Stimulated activated CD4-positive, alpha-beta T cell treated with anti-CD3 and anti-CD28 coated beads, Interleukin-12 subunit alpha, Interleukin-12 subunit beta, amount 100 ng/mL, for 4 hours (primary cell): ENCODE measurements around the gene HCST.
"Not testable (repeated sequence)": the region's sequence is repeated elsewhere in the genome, so short reads cannot be mapped to it uniquely, and the experiment has no call there.

Source experiments
- DNase-seq: peaks from one replicate; pipeline ENCODE4 v3.0.0-alpha.2; 2020

HCST gene

GRCh38 chr19:35882114-35882832 lies 20.1 kb upstream of the HCST start:
- no peak for DNase-seq

- DNase-seq: no peak
Measured at GRCh38 chr19:35883882-35884281, 18.4 kb upstream of the HCST start.

GRCh38 chr19:35885225-35885738 lies 17.0 kb upstream of the HCST start:
- no peak for DNase-seq

GRCh38 chr19:35885904-35886303 lies 16.4 kb upstream of the HCST start:
- no peak for DNase-seq

GRCh38 chr19:35887197-35887596 lies 15.1 kb upstream of the HCST start:
- DNase-seq: no peak

- no peak for DNase-seq
Measured at GRCh38 chr19:35888398-35888797, 13.9 kb upstream of the HCST start.

- no peak for DNase-seq
Measured at GRCh38 chr19:35889370-35890112, 12.8 kb upstream of the HCST start.

GRCh38 chr19:35890113-35890650 lies 12.1 kb upstream of the HCST start:
- DNase-seq: no peak

- not testable (repeated sequence) for DNase-seq
Measured at GRCh38 chr19:35891819-35892218, 10.5 kb upstream of the HCST start.

GRCh38 chr19:35894342-35894741 lies 8.0 kb upstream of the HCST start:
- no peak for DNase-seq

- DNase-seq: no peak
Measured at GRCh38 chr19:35895911-35896642, 6.3 kb upstream of the HCST start.

GRCh38 chr19:35896643-35897040 lies 5.7 kb upstream of the HCST start:
- DNase-seq: no peak

GRCh38 chr19:35897706-35898451 lies 4.5 kb upstream of the HCST start:
- no peak for DNase-seq

GRCh38 chr19:35898499-35898809 lies 3.9 kb upstream of the HCST start:
- no peak for DNase-seq

- peak; percentile 85 for DNase-seq
Measured at GRCh38 chr19:35899547-35900214, 2.6 kb upstream of the HCST start.

- DNase-seq: no peak
Measured at GRCh38 chr19:35901055-35901644, 1.2 kb upstream of the HCST start.

GRCh38 chr19:35902870-35903475 lies 644 bp downstream of the HCST start:
- DNase-seq: no peak

GRCh38 chr19:35903550-35904179 lies 1.3 kb downstream of the HCST start:
- DNase-seq: peak; percentile 84

GRCh38 chr19:35904311-35905068 lies 2.2 kb downstream of the HCST start:
- no peak for DNase-seq

GRCh38 chr19:35905178-35905727 lies 2.9 kb downstream of the HCST start:
- DNase-seq: no peak
